ENCODE results near the gene DLGAP1. TPM values are rescaled to one million over a fixed set of nuclear protein-coding genes. Genes with fewer than 3 reads are reported as not detected.

DLGAP1 gene
- total and polyA plus RNA-seq, 2 experiments from 2014 or later, result 17.0 to 48.5 TPM

- TF ChIP-seq, protein P1, sequence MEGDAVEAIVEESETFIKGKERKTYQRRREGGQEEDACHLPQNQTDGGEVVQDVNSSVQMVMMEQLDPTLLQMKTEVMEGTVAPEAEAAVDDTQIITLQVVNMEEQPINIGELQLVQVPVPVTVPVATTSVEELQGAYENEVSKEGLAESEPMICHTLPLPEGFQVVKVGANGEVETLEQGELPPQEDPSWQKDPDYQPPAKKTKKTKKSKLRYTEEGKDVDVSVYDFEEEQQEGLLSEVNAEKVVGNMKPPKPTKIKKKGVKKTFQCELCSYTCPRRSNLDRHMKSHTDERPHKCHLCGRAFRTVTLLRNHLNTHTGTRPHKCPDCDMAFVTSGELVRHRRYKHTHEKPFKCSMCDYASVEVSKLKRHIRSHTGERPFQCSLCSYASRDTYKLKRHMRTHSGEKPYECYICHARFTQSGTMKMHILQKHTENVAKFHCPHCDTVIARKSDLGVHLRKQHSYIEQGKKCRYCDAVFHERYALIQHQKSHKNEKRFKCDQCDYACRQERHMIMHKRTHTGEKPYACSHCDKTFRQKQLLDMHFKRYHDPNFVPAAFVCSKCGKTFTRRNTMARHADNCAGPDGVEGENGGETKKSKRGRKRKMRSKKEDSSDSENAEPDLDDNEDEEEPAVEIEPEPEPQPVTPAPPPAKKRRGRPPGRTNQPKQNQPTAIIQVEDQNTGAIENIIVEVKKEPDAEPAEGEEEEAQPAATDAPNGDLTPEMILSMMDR (conservative IDR thresholded peaks at IDR 0.05; ENCODE audit: low read depth in 2 of 2), result no peak
- no peak for TF ChIP-seq EZH2phosphoT487 (IDR thresholded peaks at IDR 0.05; ENCODE audit: unreplicated experiment)
- no peak for TF ChIP-seq ZNF114 (CRISPR knock-in tag; IDR thresholded peaks at IDR 0.05)
- TF ChIP-seq, protein P2, sequence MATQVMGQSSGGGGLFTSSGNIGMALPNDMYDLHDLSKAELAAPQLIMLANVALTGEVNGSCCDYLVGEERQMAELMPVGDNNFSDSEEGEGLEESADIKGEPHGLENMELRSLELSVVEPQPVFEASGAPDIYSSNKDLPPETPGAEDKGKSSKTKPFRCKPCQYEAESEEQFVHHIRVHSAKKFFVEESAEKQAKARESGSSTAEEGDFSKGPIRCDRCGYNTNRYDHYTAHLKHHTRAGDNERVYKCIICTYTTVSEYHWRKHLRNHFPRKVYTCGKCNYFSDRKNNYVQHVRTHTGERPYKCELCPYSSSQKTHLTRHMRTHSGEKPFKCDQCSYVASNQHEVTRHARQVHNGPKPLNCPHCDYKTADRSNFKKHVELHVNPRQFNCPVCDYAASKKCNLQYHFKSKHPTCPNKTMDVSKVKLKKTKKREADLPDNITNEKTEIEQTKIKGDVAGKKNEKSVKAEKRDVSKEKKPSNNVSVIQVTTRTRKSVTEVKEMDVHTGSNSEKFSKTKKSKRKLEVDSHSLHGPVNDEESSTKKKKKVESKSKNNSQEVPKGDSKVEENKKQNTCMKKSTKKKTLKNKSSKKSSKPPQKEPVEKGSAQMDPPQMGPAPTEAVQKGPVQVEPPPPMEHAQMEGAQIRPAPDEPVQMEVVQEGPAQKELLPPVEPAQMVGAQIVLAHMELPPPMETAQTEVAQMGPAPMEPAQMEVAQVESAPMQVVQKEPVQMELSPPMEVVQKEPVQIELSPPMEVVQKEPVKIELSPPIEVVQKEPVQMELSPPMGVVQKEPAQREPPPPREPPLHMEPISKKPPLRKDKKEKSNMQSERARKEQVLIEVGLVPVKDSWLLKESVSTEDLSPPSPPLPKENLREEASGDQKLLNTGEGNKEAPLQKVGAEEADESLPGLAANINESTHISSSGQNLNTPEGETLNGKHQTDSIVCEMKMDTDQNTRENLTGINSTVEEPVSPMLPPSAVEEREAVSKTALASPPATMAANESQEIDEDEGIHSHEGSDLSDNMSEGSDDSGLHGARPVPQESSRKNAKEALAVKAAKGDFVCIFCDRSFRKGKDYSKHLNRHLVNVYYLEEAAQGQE (IDR thresholded peaks at IDR 0.05; ENCODE audit: unreplicated experiment), result no peak
- TF ChIP-seq NANOG (IDR thresholded peaks at IDR 0.05; ENCODE audit: borderline replicate concordance), result no peak
- TF ChIP-seq STAT1 (IDR thresholded peaks at IDR 0.05; ENCODE audit: unreplicated experiment), result no peak
- TF ChIP-seq POLR2AphosphoS5 (IDR thresholded peaks at IDR 0.05; ENCODE audit: low read depth), result no peak
Measured at GRCh38 chr18:3664563-3665178, 790.4 kb downstream of the DLGAP1 start (continued).

- peaks cover 26% of the 10 kb centered on the region for H3K4me1 Mint-ChIP-seq
- Histone ChIP-seq H3K36me3 (ENCODE audit: insufficient read depth) (no peaks in the 10 kb centered on the region), H3K4me3 (no peak overlapping the region), H3K9me2 (ENCODE audit: insufficient read depth) (no peaks in the 10 kb centered on the region), H2AFZ (no peak overlapping the region), H3K4me1 (ENCODE audit: insufficient read depth) (peaks cover 14% of the 10 kb centered on the region), H3K27me3 (ENCODE audit: insufficient read depth) (no peaks in the 10 kb centered on the region), H3K27ac (ENCODE audit: low read depth) (no peak overlapping the region), H3K79me2 (replicated peaks; ENCODE audit: insufficient read depth) (no peaks in the 10 kb centered on the region), H4K20me1 (replicated peaks; ENCODE audit: insufficient read depth) (no peaks in the 10 kb centered on the region), H3F3A (replicated peaks; ENCODE audit: low read depth) (peaks cover 3% of the 10 kb centered on the region; the same call in 1 of the 2 replicates), H3K4me2 (no peak overlapping the region)
- no peak overlapping the region; the same call in 1 of the 2 replicates for H3K27ac Mint-ChIP-seq
- H3K36me3 Mint-ChIP-seq (ENCODE audit: low read depth), result peaks cover 31% of the 10 kb centered on the region
- H3K27me3 Mint-ChIP-seq (ENCODE audit: insufficient read depth, low read depth, poor library complexity), result peaks cover 3% of the 10 kb centered on the region
- peaks cover 16% of the 10 kb centered on the region; the same call in 2 of the 3 replicates for H3K9me3 Mint-ChIP-seq
- no peak overlapping the region for H3K4me3 Mint-ChIP-seq
- TF ChIP-seq EZH2phosphoT487 (IDR thresholded peaks at IDR 0.05; ENCODE audit: unreplicated experiment), result no peak
- 0 out of 2 replicates have a peak, but pooled peaks have one; percentile 15 for TF ChIP-seq ZNF331 (CRISPR knock-in tag; IDR thresholded peaks at IDR 0.05; ENCODE audit: low read depth)
- TF ChIP-seq, protein P2 (IDR thresholded peaks at IDR 0.05; ENCODE audit: unreplicated experiment), result no peak
- TF ChIP-seq JUNB (IDR thresholded peaks at IDR 0.05; ENCODE audit: unreplicated experiment), result no peak
- no peak for TF ChIP-seq STAT1 (IDR thresholded peaks at IDR 0.05; ENCODE audit: unreplicated experiment)
- DNase-seq (ENCODE audit: low spot score) (no peak), ATAC-seq (no peak)
Measured at GRCh38 chr18:3663870-3664512, 791.1 kb downstream of the DLGAP1 start.

Data from GM23338 (cell line).